Superior temporal gyrus (tissue), 1 donor: ENCODE measurements around the gene KIF17.

Experiments
- DNase-seq: peaks from one replicate; pipeline ENCODE4 v3.0.0-alpha.2; 2016; ENCODE audit errors: extremely low spot score

Gene KIF17

DNA sequence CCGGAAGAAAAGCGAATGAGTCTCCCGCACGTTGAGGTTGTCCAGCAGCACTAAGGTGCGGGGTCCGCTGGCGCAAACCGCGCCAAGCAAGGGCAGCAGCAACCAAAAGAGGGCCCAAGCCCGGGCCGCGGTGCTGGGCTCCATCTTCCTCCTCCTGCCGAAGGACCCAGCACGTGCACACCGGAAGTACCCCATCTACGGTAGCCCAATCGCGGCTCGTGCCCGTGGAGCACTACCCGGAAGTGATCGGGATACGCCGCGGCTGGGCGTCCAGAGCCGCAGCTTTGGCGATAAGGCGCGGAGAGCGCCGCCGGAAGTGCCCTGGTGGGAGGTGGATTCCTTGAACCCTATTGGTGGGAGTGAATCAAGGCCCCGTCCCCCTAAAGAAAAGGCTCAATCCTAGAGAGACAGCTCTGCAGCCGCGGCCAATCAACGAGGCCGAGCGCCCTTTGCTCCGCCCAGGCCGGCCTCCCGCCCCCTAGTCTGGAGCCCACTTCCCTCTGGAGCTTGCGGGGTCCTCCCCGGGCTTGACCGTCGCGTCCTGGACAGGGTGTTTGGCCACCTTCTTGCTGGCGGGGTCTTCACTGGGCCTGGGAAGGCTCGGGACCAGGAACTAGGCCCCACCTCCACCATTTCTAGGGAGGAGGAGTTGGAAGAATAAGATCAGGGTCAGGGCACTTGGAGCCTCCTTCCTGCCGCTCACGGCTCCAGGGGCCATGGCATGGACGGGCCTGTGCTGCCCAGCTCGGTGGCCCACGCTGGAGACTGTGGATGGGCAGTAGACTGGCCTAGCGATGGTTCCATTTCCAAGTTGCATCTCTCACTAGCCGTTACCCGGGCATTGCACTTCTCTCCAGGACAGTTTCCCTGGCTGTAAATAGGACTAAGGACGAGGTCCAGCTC is 56.3 kb downstream of the KIF17 start, which contains the start of gene DDOST:
Gene DDOST, minus strand, starts transcription at position 163 of the 903 bp plus-strand sequence. Its CDS starts 19 bp downstream, at position 144.
- peak; percentile 99 for DNase-seq

DNA sequence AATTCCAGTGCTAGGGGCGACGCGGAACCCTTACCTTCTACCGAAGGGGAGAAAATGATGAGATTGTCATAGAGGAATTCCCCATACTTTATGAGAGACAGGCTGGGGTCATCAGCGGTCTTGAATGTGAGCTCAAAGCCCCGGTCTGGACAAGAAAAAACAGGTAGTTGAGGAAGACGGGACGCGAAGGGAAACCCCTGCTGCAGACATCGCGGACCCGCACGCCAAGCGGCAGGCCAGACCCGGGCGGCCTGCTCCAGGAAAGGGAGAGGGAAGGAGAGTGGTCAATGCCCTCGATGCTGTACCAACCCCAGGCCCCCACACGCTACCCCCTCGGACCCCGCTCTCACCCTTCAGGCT is 57.0 kb downstream of the KIF17 start:
- no peak for DNase-seq

DNA sequence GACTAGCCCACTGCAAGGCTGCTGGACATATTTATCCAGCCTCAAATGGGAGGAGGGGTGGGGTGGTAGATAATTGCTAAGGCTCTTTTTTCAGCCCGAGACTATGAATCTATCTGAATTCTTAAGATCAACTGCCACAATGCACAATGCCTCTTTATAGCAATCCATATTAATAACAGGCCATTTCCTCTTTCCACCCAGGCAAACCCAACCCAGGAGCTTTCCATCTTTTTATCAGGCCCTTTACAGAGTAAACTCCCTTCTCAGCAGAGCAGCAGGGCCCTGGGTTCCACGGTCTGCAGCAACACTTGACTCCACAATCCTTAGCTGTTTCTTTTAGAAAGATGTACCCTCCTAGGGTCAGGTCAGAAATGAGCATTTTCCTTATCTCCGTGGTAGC is 57.4 kb downstream of the KIF17 start:
- no peak for DNase-seq

DNA sequence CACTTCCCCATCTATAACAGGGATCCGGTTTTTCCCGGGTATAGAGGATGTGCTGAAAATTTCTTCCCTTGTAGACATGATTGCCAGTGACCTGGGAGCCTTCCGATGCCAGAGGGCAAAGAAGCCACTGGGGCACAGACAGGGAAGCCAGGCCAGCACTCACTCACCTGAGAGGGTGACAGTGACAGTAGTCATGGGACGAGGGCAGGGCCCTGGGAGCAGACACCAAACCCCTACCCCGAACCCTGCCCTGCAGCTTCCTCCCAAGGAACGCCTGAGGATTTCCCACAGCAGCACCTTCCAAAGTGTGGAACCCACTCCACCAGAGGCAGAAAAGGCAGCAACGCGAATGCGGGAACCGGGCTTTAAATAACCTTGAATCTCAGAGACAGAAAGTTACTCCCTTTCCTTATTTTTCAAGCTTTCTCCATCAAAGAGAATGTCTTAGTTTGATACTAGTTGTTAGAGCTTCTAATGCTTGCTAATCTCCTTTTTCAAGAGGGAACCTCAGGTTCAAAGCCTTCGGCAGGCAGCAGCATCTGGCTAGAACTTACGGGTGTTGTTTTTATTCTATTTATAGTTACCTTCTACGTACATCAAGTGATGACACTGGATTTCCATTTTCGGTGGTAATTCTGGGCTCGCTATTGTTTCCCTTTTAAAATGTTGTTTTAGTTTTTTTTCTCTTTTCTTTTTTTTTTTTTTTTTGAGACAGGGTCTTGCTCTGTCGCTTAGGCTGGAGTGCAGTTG is 59.5 kb downstream of the KIF17 start:
- DNase-seq, result no peak

DNA sequence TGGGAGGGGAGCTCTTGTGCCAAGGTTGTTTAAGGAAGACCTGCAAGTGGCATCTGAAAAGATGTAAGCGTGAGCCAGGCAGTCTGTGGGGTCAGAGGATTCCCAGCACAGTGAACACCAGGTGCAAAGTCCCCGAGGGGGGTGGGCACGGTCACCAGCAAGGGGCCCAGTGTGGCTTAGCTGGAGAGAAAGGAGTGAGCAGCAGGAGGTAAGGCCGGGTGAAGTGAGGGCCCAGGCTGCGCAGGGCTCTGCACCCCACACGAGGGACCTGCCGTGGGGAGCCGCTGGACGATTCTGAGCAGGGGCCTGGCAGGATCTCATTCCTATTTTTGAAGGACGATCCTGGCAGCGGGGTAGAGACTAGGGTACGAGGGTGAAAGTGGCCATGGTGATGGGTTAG is 60.8 kb downstream of the KIF17 start:
- no peak for DNase-seq

DNA sequence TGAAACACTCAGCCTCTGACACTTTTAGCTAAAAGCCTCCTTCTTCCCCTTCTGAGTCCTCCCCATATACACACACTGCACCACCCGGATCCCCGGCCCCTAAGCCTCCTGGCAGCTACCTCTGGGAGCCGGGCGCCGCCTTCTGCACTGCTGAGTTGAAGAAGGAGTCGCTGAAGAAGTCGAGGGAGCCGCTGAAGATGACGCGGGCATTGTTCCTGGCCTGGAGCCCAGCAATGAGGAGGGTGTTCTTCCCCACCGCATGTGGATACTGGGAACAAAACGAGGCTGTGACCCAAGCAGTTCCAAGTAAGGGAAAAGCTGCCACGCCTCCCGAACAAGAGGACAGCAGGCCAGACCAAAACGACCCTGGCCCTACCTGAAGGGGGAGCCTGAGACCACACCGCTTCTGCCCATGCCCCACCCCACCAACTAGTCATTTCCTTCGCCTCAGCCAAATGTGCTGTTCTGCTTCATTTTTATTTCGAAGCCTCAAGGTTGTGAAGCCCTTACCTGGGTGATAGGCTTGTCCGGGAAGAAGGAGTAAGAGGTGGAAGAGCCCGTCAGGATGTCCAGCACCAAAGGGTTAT is 63.6 kb downstream of the KIF17 start:
- DNase-seq, result peak; percentile 45

DNA sequence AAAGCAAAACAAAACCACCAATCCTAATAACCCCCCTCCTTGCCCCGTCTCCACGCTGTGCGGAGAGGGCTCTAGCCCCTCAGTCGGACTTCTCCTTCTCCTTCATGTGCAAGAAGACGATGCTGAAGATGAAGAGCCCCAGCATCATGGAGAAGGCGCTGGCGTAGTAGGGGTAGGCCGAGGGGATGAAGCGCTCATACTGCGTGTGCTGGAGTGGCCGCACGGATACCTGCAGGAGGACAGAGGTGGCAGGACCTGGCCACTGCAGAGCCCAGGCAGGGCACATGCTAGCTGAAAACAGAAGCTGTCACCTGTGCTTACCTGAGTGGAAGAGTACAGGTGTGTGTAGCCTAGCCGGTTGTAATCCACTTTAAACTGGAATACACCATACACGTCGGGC is 65.5 kb downstream of the KIF17 start:
- no peak for DNase-seq

DNA sequence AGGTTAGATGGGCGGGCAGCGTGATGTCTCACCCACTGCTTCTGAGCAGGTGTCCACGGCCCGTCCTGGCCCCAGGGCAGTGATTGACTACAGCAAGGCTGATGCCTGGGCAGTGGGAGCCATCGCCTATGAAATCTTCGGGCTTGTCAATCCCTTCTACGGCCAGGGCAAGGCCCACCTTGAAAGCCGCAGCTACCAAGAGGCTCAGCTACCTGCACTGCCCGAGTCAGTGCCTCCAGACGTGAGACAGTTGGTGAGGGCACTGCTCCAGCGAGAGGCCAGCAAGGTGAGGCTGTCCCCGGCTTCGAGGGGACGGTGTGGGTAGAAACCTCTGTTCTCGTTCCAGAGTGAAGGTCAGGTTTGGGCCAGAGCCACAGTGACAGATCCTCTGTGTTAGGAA is 68.9 kb downstream of the KIF17 start:
- no peak for DNase-seq

DNA sequence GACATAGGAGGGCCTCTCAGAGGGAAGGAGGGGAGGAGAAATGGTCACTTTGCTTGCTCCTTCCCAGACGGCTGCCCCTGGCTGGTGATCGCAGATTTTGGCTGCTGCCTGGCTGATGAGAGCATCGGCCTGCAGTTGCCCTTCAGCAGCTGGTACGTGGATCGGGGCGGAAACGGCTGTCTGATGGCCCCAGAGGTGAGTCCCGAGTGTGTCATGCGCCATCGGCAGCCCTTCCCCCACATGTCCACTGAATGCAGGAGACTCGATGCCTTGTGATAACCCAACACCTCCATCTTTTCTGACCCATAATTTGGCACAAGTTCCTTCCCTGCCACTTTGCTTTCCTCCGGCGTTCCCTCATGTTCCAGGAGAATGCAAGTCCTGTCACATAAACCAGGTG is 69.4 kb downstream of the KIF17 start:
- DNase-seq, result no peak

DNA sequence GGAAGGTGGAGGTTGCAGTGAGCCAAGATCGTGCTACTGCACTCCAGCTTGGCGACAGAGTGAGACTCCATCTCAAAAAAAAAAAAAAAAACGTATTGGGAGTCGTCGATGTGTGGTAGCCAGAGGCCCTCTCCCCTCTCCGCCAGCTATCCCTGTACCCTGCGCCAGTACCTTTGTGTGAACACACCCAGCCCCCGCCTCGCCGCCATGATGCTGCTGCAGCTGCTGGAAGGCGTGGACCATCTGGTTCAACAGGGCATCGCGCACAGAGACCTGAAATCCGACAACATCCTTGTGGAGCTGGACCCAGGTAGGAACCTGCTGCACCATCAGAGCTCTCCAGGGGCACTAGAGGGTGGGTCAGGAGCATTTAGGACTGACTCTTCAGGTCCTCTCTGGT is 72.4 kb downstream of the KIF17 start:
- no peak for DNase-seq

DNA sequence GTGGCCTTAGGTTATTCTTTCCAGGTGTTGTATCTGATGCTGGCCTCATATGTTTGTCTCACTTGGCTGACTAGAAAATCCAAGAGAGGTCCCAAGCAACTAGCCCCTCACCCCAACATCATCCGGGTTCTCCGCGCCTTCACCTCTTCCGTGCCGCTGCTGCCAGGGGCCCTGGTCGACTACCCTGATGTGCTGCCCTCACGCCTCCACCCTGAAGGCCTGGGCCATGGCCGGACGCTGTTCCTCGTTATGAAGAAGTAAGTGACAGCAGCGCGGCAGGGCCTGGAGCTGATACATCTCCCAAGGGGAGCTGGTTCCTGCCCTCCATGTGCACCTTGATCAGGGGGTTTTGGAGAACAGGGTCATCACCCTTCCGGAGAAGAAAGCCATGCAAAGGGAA is 73.4 kb downstream of the KIF17 start:
- DNase-seq, result no peak

DNA sequence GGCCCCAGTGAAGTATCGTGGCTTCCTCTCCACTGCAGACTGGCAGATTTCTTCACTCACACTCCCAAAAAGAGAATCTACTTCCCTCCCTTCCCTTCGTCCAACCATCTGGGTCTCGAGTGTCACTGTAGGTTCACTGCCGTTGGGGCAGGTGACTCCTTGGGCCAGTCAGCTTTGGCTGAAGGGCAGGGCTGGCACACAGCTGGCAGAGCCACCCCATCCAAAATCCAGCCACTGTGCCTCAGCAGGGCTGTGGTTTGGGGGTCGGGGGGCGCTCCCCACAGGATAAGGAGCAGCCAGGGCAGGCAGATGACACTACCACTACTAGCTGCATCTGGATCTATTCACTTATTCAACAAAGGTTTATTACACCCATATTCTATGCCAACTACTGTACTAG is 74.7 kb downstream of the KIF17 start:
- DNase-seq, result no peak

DNA sequence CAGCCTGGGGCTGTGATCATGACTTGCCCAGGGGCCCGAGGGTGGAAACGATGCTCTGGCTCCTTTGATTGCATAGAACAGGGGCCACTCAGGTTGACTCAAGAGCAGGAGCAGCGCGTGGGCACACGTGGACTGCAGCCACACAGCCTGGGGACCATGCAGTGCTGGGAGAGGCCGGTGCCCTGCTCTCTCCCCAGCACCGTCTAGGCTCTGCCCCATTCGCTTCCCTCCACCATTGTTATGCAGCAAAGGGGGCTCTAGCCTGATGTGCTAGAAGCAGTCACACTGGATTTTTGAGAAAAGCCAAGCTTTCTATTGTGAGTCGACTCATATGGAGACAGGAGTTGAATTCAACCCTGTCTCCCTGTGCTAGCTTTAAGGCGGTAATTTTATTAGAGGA is 75.8 kb downstream of the KIF17 start:
- no peak for DNase-seq

DNA sequence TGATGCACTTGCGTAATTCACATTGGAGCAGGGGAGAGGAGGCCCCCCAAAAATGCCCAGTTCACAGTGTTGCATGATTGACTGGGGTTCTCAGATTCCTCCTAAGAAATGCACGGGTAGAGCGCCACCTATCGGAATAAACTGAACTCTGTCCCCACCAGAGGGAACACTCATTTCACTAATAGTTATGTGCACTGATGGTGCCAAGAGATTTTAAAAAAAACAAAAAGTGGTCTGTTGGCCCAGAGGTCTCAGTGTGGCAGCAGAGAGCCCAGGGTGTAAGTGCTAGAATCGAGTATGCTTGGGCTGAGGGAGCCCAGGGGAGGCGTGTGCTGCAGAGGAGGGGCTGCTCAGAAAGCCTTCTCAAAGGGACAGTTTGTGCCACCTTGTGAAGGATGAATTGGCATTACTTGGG is 77.6 kb downstream of the KIF17 start:
- DNase-seq, result peak; percentile 79

DNA sequence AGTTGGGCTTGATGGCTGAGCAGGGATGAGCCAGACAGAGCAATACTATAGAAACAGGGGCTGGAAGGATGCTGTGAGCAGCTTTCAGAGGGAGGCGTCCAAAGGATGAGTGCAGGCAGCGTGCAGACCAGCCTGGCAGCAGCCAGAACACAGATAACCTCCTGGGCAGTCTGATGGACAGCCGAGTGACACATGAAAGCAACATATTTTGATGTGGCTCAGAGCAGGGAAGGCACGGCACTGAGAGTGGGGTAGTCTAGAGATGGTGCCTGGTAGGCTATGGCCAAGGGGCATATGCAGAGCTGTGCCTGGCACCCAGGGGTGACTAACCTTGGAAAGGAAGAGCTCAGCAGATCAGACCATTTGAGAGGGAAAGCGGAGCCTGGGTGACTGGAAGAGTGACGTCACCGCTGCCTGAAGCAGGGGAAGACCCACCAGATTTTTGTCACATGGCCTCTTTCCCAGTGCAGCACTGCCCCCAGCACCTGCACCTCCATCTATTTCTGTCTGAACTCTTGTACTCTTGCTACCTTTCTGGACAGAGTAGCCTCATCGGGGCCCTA is 80.9 kb downstream of the KIF17 start:
- no peak for DNase-seq

DNA sequence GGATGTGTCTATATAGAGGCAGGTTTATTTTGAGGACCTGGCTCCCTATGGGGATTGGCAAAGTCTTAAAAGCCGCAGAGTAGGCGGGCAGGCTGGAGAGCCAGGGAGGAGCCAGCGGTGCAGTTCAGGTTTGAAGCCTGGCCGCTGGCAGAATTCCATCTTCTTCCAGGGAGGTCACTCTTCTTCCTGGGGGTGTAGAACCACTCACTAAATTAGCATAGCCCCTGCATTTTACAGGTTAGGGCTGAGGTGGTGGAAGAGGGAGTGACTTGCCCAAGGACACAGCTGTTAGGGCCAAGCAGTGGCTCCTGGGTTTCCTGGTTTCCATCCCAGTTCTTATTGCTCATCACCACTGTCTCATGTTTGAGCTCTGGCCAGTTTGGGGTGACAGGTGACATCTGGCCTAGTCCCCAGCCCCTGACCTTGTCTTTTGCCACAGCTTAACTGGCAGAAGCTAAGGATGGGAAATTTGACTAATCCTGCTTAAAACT is 83.2 kb downstream of the KIF17 start:
- DNase-seq, result no peak

DNA sequence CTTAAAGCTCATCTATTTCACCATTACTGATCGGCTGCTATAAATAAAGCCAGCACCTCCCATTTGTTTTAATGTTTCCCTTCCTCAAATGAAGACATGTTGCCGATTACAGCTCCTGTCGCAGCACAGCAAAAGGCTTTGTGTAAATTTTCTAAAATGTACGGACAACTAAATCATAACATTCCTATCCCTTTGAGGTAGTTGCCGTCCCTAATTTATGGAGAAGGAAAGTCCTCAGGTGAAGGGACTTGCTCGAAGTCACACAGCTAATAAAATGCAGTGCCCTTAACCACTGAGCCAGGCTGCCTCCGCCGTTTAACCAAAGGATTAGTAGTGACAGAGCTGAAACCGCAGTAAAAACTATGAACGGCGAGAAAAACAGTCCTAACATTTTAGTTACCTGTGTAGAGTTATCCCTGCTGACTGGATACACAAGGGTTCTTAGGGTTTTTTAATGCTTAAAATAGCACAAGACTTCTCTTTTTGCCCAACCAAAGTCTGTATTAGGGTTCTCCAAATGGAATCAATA is 83.7 kb downstream of the KIF17 start:
- peak; percentile 44 for DNase-seq

DNA sequence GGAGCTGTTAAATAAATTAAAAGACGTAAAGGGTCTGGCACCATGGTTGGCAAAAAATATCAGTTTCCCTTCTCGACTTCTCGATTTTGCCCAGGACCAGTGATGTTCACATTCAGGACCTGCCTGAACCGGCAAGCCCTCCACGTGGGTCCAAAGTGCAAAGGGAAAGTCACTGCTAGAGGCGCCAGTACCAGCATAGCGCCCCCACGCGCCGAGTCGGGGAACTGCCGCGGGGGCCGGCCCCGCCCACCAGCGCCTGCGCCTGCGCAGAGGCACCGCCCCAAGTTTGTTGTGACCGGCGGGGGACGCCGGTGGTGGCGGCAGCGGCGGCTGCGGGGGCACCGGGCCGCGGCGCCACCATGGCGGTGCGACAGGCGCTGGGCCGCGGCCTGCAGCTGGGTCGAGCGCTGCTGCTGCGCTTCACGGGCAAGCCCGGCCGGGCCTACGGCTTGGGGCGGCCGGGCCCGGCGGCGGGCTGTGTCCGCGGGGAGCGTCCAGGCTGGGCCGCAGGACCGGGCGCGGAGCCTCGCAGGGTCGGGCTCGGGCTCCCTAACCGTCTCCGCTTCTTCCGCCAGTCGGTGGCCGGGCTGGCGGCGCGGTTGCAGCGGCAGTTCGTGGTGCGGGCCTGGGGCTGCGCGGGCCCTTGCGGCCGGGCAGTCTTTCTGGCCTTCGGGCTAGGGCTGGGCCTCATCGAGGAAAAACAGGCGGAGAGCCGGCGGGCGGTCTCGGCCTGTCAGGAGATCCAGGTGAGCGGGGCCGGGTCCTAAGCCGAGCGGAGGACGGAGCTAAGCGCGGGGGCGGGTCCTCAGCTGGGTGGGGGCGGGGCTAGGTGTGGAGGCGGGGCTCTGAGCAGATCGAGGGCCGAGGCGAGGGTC is 84.4 kb downstream of the KIF17 start, which contains the start of gene PINK1:
Gene PINK1, plus strand, starts transcription at position 269 of the 875 bp plus-strand sequence. Its CDS starts 91 bp downstream, at position 360.
- peak; percentile 82 for DNase-seq

DNA sequence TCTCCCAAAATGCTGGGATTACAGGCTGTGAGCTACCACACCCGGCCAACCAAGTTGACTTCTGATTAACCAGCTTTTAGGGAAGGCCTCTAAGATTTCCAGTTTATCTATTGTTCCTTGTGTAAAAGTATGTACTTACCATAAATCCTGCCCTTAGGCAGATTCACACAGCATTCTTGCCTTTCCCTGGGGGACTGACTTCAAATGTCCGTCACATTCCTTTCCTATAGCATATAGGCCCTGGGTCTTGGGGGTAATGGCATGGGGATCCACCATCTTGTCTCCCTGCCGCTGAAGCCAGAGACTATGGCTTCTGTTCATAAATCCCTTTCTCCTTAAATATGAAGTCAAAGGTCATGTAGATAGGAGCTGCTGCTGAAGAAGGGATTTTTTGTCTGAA is 85.4 kb downstream of the KIF17 start:
- no peak for DNase-seq

DNA sequence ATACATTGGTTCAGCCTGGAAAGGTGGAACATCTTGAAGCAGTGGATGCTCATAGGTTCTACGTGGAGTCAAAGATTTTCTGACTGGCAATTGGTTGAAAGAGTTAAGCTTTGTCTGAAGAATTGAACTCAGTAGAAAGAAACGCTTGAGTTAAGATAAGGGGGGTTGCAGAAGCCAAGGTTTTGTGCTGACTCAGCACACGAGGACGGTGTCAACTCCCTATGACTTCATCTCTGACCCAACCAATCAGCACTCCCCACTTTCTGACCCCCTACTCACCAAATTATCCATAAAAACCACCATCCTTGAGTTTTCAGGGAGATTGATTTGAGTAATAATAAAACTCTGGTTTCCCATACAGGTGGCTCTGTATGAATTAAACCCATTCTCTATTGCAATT is 87.1 kb downstream of the KIF17 start:
- DNase-seq, result no peak

DNA sequence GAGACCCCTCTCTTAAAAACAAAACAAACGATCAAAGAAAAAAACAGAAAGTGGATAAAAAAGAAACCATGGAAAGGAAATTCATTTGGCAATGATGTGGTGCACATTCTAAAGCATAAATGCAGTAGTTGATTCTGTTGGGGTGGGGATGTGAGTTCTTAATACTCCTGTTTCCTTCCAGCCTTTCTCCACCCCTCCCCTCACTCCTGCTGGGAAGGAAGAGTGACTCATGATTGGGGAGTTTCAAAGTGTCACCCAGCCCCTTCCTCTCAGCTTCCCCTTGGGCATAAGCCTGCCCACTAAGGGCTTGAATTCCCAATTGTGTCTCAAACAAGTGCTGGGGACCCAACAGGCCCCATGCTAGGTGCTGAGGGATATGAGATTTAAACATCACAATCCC is 91.3 kb downstream of the KIF17 start:
- no peak for DNase-seq
